ENCODE data around the gene SLC7A1.

GRCh38 chr13:29593605-29594297, 1.7 kb downstream of the SLC7A1 start:
- no peak for TF ChIP-seq CTCF (IDR thresholded peaks at IDR 0.05)
- no peak for TF ChIP-seq POLR2A (IDR thresholded peaks at IDR 0.05)
